ENCODE measurements around the gene SGCA. TPM values are rescaled to one million over a fixed set of nuclear protein-coding genes. Genes with fewer than 3 reads are reported as not detected.

The SGCA gene
- total RNA-seq, 4 donors from 2014 or later: 1.1 to 4.9 (median 2.6) TPM; not detected in 1

DNA sequence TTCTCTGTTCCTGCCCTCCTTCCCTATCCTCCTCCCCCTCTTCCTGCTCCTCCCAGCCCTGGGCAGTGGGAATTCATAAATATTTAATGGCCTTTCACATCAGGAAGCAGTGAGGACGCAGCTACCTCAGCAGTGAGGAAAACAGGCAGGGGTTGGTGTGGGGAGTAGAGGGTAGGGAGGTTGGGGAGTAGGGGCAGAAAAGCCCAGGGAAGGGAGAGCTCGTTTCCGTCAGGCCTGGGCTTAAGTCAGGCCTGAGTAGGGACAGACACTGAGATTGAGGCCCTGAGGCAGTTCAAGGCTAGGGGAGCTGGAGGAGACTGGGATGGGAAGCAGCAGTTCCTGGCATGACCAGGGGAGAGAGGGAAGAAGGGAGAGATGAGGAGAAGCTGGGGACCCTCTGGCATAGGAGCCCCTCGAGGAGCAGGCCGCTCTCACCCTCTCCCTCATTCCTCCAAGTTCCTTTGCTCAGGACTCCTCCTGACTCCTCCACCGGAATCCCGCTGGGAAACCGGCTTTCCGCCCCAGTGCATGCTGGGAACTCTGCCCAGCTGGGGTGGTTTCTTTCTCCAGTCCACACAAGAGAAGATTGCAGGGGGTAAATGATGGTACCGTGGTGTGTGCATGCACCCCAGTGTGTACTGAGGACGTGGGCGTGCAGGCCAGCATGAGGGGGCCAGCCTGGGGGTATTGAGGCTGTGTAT lies 42.0 kb upstream of the SGCA start:
- ATAC-seq (ENCODE audit: low FRiP score) (no peak), DNase-seq (ENCODE audit: low spot score) (no peak)
- TF ChIP-seq, protein P1, sequence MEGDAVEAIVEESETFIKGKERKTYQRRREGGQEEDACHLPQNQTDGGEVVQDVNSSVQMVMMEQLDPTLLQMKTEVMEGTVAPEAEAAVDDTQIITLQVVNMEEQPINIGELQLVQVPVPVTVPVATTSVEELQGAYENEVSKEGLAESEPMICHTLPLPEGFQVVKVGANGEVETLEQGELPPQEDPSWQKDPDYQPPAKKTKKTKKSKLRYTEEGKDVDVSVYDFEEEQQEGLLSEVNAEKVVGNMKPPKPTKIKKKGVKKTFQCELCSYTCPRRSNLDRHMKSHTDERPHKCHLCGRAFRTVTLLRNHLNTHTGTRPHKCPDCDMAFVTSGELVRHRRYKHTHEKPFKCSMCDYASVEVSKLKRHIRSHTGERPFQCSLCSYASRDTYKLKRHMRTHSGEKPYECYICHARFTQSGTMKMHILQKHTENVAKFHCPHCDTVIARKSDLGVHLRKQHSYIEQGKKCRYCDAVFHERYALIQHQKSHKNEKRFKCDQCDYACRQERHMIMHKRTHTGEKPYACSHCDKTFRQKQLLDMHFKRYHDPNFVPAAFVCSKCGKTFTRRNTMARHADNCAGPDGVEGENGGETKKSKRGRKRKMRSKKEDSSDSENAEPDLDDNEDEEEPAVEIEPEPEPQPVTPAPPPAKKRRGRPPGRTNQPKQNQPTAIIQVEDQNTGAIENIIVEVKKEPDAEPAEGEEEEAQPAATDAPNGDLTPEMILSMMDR (IDR thresholded peaks at IDR 0.05): no peak

DNA sequence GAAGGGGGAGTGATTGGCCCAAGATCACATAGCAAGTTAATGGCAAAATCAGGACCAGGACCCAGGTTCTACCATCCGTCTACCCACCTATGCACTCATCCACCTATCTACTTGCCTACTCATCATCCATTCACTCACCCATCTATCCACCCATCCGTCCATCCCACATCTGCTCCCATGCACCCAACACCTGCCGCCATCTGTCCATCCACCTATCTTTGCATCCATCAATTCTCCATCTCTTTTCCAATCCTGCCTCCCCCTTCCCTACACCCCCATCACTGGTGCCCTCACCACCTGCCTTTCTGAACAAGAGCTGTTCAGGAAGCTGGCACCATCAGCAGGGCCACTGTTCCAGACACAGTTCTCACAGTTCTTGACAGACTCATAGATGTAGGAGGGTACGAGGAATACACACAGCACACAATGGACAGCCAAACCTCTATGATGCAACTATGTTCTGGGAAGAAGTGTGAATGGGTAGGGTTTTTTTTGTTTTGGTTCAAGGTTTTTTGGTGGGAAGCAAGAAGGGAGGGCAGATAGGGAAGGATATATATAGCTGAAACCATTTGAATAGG lies 40.3 kb upstream of the SGCA start:
- TF ChIP-seq, protein P1 (IDR thresholded peaks at IDR 0.05): no peak
- DNase-seq (ENCODE audit: low spot score): no peak
- no peak for ATAC-seq (ENCODE audit: low FRiP score)

DNA sequence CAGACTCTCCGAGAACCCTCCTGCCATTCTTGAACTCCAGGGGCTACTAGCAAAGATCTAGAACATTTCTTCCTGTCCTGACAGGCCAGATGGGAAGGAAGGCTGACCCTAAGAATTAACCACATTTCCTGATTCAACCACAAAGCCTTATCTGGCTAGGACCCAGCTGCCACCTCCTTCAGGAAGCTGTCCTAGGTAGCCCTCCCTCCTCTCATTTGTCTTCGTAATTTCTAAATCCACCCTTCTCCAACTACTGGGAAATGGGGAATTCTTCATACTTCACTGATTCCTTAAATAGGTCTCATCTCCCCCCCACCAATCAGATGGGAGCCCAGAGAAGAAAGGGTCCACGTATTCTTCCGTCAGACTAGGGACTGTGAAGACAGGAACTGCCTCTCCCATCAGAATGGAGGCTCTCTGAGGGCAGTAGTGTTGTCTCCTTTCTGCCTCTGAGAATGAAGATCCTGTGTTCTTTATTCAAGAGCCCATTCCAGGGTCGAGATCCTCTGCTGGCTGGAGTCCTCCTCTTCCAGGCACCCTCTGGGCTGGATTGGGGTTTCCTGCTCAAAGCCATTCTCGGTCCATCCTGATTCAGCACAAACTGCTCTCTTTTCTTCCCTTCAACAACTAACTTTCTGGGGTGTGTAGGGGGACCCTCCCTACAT lies 38.0 kb upstream of the SGCA start:
- no peak for ATAC-seq (ENCODE audit: low FRiP score)
- TF ChIP-seq, protein P1 (IDR thresholded peaks at IDR 0.05): no peak
- no peak for DNase-seq (ENCODE audit: low spot score)

DNA sequence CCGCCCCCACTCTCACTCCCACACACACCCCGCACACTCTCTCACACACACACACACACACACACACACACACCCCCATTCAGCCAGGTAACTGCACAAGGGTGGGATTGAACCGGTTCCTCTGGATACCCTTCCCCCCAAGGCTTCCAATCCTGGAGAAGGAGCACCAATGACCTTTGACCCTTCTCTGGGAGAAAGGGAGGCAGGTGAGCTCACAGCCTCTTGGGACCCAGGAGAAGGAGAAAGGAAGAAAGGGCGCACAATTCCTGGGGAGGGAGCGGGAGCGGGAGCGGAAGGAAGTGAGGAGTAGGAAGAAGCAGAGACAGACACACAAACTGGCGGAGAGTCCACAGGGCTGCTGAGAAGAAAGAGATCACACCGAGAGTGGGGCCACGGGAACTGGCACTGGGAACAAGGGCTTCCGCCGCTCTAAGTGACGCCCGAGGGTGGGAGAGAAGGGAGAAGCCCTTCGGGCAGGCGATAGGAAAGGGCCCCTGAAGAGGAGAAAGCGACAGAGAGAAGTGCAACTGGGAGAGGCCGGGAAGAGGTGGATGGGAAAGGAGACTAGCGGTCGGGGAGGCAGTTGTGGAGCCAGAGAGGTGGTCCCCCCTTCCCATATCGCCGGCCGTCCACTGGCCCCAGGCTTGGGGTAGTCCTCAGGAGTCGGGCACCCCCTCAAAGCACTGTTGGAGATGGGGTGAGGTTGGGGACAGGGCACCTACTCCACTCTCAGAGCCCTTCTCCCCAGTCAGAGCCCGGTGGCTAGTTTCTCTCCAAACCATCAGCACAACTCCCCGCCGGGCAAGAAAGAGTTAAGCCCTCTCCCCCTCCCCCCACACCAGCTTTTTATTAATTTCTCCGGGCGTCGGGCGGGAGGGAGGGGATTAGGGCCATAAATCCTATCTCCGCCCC lies 37.1 kb upstream of the SGCA start:
- TF ChIP-seq, protein P1 (IDR thresholded peaks at IDR 0.05): no peak
- DNase-seq (ENCODE audit: low spot score) (no peak), ATAC-seq (ENCODE audit: low FRiP score) (no peak)

DNA sequence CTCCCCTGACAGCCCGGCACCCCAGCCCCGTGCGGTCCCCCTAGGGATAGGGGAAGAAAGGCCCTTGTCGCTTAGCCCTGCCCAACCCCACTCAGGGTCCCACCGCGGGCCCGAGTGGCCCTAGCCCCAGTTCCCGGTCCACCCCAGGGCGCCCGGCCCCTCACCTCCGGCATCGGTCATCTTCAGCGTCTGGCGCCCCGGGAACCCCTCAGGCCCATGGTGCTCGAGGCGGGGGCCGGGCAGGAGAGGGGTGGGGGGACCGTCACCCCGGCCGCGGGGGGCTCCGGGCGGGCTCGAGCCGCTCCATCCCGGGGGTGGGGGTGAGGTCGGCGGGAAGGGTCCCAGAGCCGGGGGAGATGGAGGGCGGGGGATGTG lies 36.5 kb upstream of the SGCA start:
- no peak for DNase-seq (ENCODE audit: low spot score)
- TF ChIP-seq, protein P1 (IDR thresholded peaks at IDR 0.05): no peak
- no peak for ATAC-seq (ENCODE audit: low FRiP score)

DNA sequence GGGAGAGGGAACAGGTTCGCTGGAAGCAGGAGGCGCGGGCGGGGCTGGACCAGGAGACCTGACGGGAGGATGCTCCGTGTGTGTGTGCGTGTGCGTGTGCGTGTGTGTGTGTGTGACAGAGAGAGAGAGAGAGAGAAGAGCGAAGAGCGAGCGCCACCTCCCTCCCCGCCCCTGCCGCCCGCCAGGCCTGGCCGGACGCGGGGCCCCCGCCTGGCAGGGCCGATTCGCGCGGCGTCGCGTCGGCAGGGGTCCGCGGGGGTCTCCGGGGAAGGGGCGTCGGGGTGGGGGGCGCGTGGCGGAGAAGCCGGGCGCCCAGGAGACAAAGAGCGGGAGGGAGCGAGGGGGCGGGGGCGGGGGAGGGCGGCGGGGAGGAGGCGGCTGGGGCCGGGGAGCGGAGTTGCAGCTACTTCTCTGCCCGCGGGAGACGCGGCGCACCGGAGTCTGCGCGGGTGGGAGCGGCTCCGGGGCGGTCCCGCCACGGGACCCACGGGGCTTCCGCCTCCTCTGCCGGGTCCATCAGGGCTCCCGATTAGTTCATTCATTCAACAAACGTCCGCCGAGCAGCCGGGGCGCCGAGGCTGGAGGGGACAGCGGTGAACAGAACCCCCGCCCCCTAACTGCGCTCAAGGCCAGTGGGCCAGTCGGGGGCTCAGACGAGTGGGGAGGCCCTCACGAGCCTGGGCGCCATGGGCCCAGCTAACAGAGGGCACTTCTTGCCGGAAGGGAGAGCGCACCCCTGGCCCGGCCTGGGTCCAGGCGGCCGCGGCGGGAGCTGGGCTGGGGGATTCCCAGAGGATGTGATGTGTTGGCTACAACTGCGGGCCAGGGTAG lies 35.9 kb upstream of the SGCA start, which contains the start of gene SAMD14:
Gene SAMD14 (minus strand): TSS at position 433 of the 831 bp plus-strand sequence. CDS start 5,201 bp downstream, outside the sequence.
- ATAC-seq (ENCODE audit: low FRiP score): peak; percentile 26
- TF ChIP-seq, protein P1 (IDR thresholded peaks at IDR 0.05): no peak
- DNase-seq (ENCODE audit: low spot score): no peak
